Keratinocyte (primary cell): ENCODE results near the gene CHST15. TPM values are rescaled to one million over a fixed set of nuclear protein-coding genes. Genes with fewer than 3 reads are reported as not detected.

Source experiments
- DNase-seq: peaks from one replicate; pipeline ENCODE4 v3.0.0-alpha.2; 2011; ENCODE audit warnings: low read depth, missing footprints, low spot score
- FAIRE-seq: peaks from 2 replicates; lab custom pipeline; 2011; peaks lifted over from hg19 to GRCh38; lab: Jason Lieb, UNC
- H2AFZ ChIP-seq: 2 replicates; pipeline ENCODE4 v1.6.0; 2012; ENCODE audit warnings: low read length, control low read depth, inconsistent platforms; ENCODE audit not compliant: control insufficient read depth
- H3K27ac ChIP-seq: 2 replicates; pipeline ENCODE4 v1.5.1; 2011; ENCODE audit warnings: low read length; ENCODE audit not compliant: control insufficient read depth, insufficient read depth
- H3K27me3 ChIP-seq: 3 replicates; pipeline ENCODE4 v1.6.0; 2011; ENCODE audit warnings: low read length; ENCODE audit not compliant: control insufficient read depth, insufficient read depth; ENCODE audit errors: extremely low read depth
- H3K36me3 ChIP-seq, 2 experiments: 2 replicates in 1 of 2; 3 replicates in 1 of 2; pipeline ENCODE4 v1.5.1; 2011; ENCODE audit warnings: low read length in 2 of 2, mild to moderate bottlenecking in 1 of 2; ENCODE audit not compliant: control insufficient read depth in 2 of 2, insufficient read depth in 2 of 2; ENCODE audit errors: extremely low read depth in 1 of 2
- H3K4me1 ChIP-seq: 3 replicates; pipeline ENCODE4 v1.5.1; 2011; ENCODE audit warnings: low read length; ENCODE audit not compliant: control insufficient read depth, insufficient read depth; ENCODE audit errors: extremely low read depth
- H3K4me2 ChIP-seq: 3 replicates; pipeline ENCODE4 v1.6.0; 2011; ENCODE audit warnings: low read depth, low read length; ENCODE audit not compliant: control insufficient read depth, insufficient read depth; ENCODE audit errors: extremely low read depth
- H3K4me3 ChIP-seq, 3 experiments: fragments of 200-600 bp in 1 of 3; sonication (generic) in 1 of 3; 2 replicates in 2 of 3; 3 replicates in 1 of 3; pipeline ENCODE4 v1.5.1; 2011 to 2016; ENCODE audit warnings: low read length in 3 of 3, mild to moderate bottlenecking in 3 of 3, control low read depth in 2 of 3, inconsistent platforms in 1 of 3, low read depth in 1 of 3, mixed read lengths in 1 of 3, mixed run types in 1 of 3, moderate library complexity in 1 of 3; ENCODE audit not compliant: control insufficient read depth in 2 of 3, insufficient read depth in 2 of 3; ENCODE audit errors: extremely low read depth in 1 of 3
- H3K79me2 ChIP-seq: 2 replicates; pipeline ENCODE4 v1.6.0; 2012; ENCODE audit warnings: low read length; ENCODE audit not compliant: control insufficient read depth, insufficient read depth
- H3K9ac ChIP-seq: 3 replicates; pipeline ENCODE4 v1.6.0; 2011; ENCODE audit warnings: low read length; ENCODE audit not compliant: control insufficient read depth, insufficient read depth; ENCODE audit errors: extremely low read depth
- H3K9me1 ChIP-seq: 3 replicates; pipeline ENCODE4 v1.6.0; 2011; ENCODE audit warnings: low read length; ENCODE audit not compliant: control insufficient read depth, insufficient read depth; ENCODE audit errors: extremely low read depth
- H3K9me3 ChIP-seq: 2 replicates; pipeline ENCODE4 v1.5.1; 2012; ENCODE audit warnings: low read depth, low read length; ENCODE audit not compliant: control insufficient read depth
- H4K20me1 ChIP-seq: 3 replicates; pipeline ENCODE4 v1.6.0; 2011; ENCODE audit warnings: low read length; ENCODE audit not compliant: control insufficient read depth, insufficient read depth; ENCODE audit errors: extremely low read depth
- CTCF ChIP-seq, 3 experiments: IDR thresholded peaks in 1 of 3; conservative IDR thresholded peaks in 1 of 3; optimal IDR thresholded peaks in 1 of 3; 2 replicates in 2 of 3; 3 replicates in 1 of 3; pipeline versions ENCODE3 to v1.5.1; 2011; ENCODE audit warnings: low read length in 3 of 3, mild to moderate bottlenecking in 3 of 3, moderate library complexity in 2 of 3, control low read depth in 1 of 3, inconsistent platforms in 1 of 3; ENCODE audit not compliant: insufficient read depth in 2 of 3; ENCODE audit errors: extremely low read depth in 1 of 3
- EZH2 ChIP-seq: IDR thresholded peaks from one replicate; pipeline ENCODE4 v1.6.1; 2012; ENCODE audit warnings: inconsistent platforms, mild to moderate bottlenecking, low read length, moderate library complexity
- dilution Hi-C: fragments of 300-500 bp; cut with MboI; formaldehyde crosslinking; loops from one replicate; pipeline ENCODE4 v1.7.0; 2020; ENCODE audit warnings: low sequenced_read_pairs; ENCODE audit not compliant: extremely low pct_ligation_motif_present
- polyA plus RNA-seq, 5 experiments: library from polyadenylated mRNA; depleted of rRNA in 3 of 5; stranded (reverse) in 3 of 5; stranded (forward) in 1 of 5; unstranded in 1 of 5; fragments of >200 nt; gene quantifications; 1 replicate in 1 of 5; 2 replicates in 3 of 5; 3 replicates in 1 of 5; pipeline versions ENCODE4 v1.2.1 to v1.2.3, GENCODE V29; 2011 to 2012; ENCODE audit warnings: missing spikeins in 2 of 5, low read depth in 1 of 5, low replicate concordance in 1 of 5

CHST15 gene
- polyA plus RNA-seq, 1 donor (not counting 4 experiments of a cell fraction or from before 2014, with no cell fraction given) = 24.5 TPM

- DNase-seq (no peak), FAIRE-seq (no peak)
- no peak for TF ChIP-seq EZH2
- TF ChIP-seq CTCF (optimal IDR thresholded peaks at IDR 0.05 in 1 of 3, IDR thresholded peaks at IDR 0.05 in 1 of 3, conservative IDR thresholded peaks at IDR 0.05 in 1 of 3; ENCODE audit: extremely low read depth in 1 of 3, insufficient read depth in 2 of 3, low read length in 3 of 3) = no peak
- Histone ChIP-seq H3K36me3 (peaks cover 13 to 23% of the 10 kb centered on the region in 2 experiments), H3K79me2 (no peaks in the 10 kb centered on the region), H3K4me1 (peaks cover 7% of the 10 kb centered on the region), H3K27ac (no peak overlapping the region), H3K9me3 (no peaks in the 10 kb centered on the region), H3K9me1 (no peaks in the 10 kb centered on the region), H3K9ac (no peak overlapping the region), H3K27me3 (no peaks in the 10 kb centered on the region), H3K4me3 (no peak overlapping the region), H3K4me2 (no peak overlapping the region), H4K20me1 (no peaks in the 10 kb centered on the region), H2AFZ (no peak overlapping the region)
- dilution Hi-C loops = no loop called here
These were observed 88.8 kb downstream of the CHST15 start for GRCh38 chr10:124004663-124005004.

- Histone ChIP-seq H3K27ac (no peak overlapping the region), H3K9me3 (no peaks in the 10 kb centered on the region)
These were observed 89.3 kb downstream of the CHST15 start for GRCh38 chr10:124003871-124004662.

More at GRCh38 chr10:124003871-124004662, 89.3 kb downstream of the CHST15 start:
- TF ChIP-seq CTCF (optimal IDR thresholded peaks at IDR 0.05 in 1 of 3, IDR thresholded peaks at IDR 0.05 in 1 of 3, conservative IDR thresholded peaks at IDR 0.05 in 1 of 3; ENCODE audit: extremely low read depth in 1 of 3, insufficient read depth in 2 of 3, low read length in 3 of 3) (no peak), EZH2 (no peak)
- no peak for DNase-seq
- no peak overlapping the region for H3K4me3 ChIP-seq
- no peak overlapping the region for H3K4me2 ChIP-seq
- H3K36me3 ChIP-seq = peaks cover 11 to 20% of the 10 kb centered on the region in 2 experiments
- dilution Hi-C loops = no loop called here
- H4K20me1 ChIP-seq = no peaks in the 10 kb centered on the region
- H3K27me3 ChIP-seq = no peaks in the 10 kb centered on the region
- H3K79me2 ChIP-seq = no peaks in the 10 kb centered on the region
- FAIRE-seq = no peak
- H3K9ac ChIP-seq = no peak overlapping the region
- no peaks in the 10 kb centered on the region for H3K9me1 ChIP-seq
- peaks cover 7% of the 10 kb centered on the region for H3K4me1 ChIP-seq
- H2AFZ ChIP-seq = no peak overlapping the region
